H1 (cell line): Measurements from ENCODE around the gene COL1A1. TPM values are rescaled to one million over a fixed set of nuclear protein-coding genes. Genes with fewer than 3 reads are reported as not detected.
A peak's percentile ranks its signal among the peaks of the same experiment; 100 is the strongest.

Experiments
- CTCF ChIA-PET: fragments of 300-600 bp; sonication (Branson Sonifier 250); formaldehyde crosslinking; loops from one replicate; lab custom pipeline; 2021; ENCODE audit not compliant: partially characterized antibody; lab: Charles Lee
- POLR2A ChIA-PET: fragments of 300-600 bp; sonication (Branson Sonifier 250); formaldehyde crosslinking; loops from one replicate; lab custom pipeline; 2021; ENCODE audit warnings: inconsistent platforms; ENCODE audit not compliant: partially characterized antibody; lab: Charles Lee
- DNase-seq, 2 experiments: peaks; one replicate each; pipeline versions ENCODE4 v3.0.0 to v3.0.0-alpha.2; 2010 to 2022; ENCODE audit warnings: low spot score in 2 of 2, low read depth in 1 of 2, mixed read lengths in 1 of 2
- FAIRE-seq: peaks from 2 replicates; lab custom pipeline; 2011; peaks lifted over from hg19 to GRCh38; lab: Jason Lieb, UNC
- H2AFZ ChIP-seq: 2 replicates; pipeline ENCODE4 v1.8.1; 2012; ENCODE audit warnings: low read length, inconsistent platforms
- H2AK5ac ChIP-seq: 2 replicates; pipeline ENCODE4 v1.6.1; 2013; ENCODE audit warnings: low read depth, low read length
- H2BK120ac ChIP-seq: replicated peaks from 2 replicates; pipeline ENCODE3; 2013; ENCODE audit warnings: low read depth, low read length, inconsistent platforms
- H2BK12ac ChIP-seq: 2 replicates; pipeline ENCODE4 v1.6.1; 2013; ENCODE audit warnings: low read depth, low read length
- H2BK15ac ChIP-seq: 2 replicates; pipeline ENCODE4 v1.6.1; 2013; ENCODE audit warnings: low read length
- H2BK20ac ChIP-seq: 2 replicates; pipeline ENCODE4 v1.6.1; 2013; ENCODE audit warnings: low read length
- H2BK5ac ChIP-seq: 2 replicates; pipeline ENCODE4 v1.6.1; 2013; ENCODE audit warnings: low read depth, low read length
- H3K14ac ChIP-seq: 2 replicates; pipeline ENCODE4 v1.6.1; 2013; ENCODE audit warnings: inconsistent platforms; ENCODE audit not compliant: insufficient read length
- H3K18ac ChIP-seq: 2 replicates; pipeline ENCODE4 v1.6.1; 2013; ENCODE audit warnings: low read length; ENCODE audit errors: extremely low read depth
- H3K23ac ChIP-seq: 2 replicates; pipeline ENCODE4 v1.6.1; 2013; ENCODE audit warnings: inconsistent platforms; ENCODE audit not compliant: insufficient read length
- H3K23me2 ChIP-seq: 2 replicates; pipeline ENCODE4 v1.6.1; 2013; ENCODE audit warnings: low read depth, low read length
- H3K27ac ChIP-seq: 2 replicates; pipeline ENCODE4 v1.6.1; 2011; ENCODE audit warnings: low read depth, low read length, inconsistent platforms
- H3K27me3 ChIP-seq, 4 experiments: replicated peaks in 1 of 4; 1 replicate in 1 of 4; 2 replicates in 3 of 4; pipeline versions ENCODE4 v1.6.1 to v1.8.1; 2011 to 2013; ENCODE audit warnings: low read length in 3 of 4, mild to moderate bottlenecking in 3 of 4, inconsistent platforms in 2 of 4, mixed read lengths in 2 of 4, moderate library complexity in 1 of 4; ENCODE audit not compliant: control insufficient read depth in 3 of 4, insufficient read depth in 3 of 4; ENCODE audit errors: extremely low read depth in 1 of 4
- H3K36me3 ChIP-seq, 4 experiments: 2 replicates each; pipeline versions ENCODE4 v1.6.1 to v1.8.1; 2011 to 2013; ENCODE audit warnings: mild to moderate bottlenecking in 4 of 4, low read length in 3 of 4, moderate library complexity in 2 of 4, control low read depth in 1 of 4, inconsistent platforms in 1 of 4; ENCODE audit not compliant: insufficient read depth in 4 of 4, control insufficient read depth in 2 of 4
- H3K4ac ChIP-seq: replicated peaks from 2 replicates; pipeline ENCODE3; 2013; ENCODE audit warnings: low read length, low read depth, mixed read lengths, inconsistent platforms; ENCODE audit not compliant: insufficient read length
- H3K4me1 ChIP-seq, 4 experiments: replicated peaks in 1 of 4; 1 replicate in 1 of 4; 2 replicates in 3 of 4; pipeline versions ENCODE4 v1.6.1 to v1.8.1; 2011 to 2013; ENCODE audit warnings: low read length in 3 of 4, inconsistent platforms in 2 of 4, mixed read lengths in 1 of 4; ENCODE audit not compliant: insufficient read depth in 4 of 4, control insufficient read depth in 3 of 4
- H3K4me2 ChIP-seq, 2 experiments: 2 replicates each; pipeline versions ENCODE4 v1.6.1 to v1.8.1; 2011 to 2013; ENCODE audit warnings: low read depth in 2 of 2, low read length in 2 of 2, control low read depth in 1 of 2, inconsistent platforms in 1 of 2, mild to moderate bottlenecking in 1 of 2; ENCODE audit not compliant: insufficient read depth in 1 of 2
- H3K4me3 ChIP-seq, 4 experiments: fragments of 200-600, 300-600 bp in 1 of 4; sonication (generic), shearing (Covaris generic), sonication (Bioruptor Twin) in 1 of 4; 2 replicates each; pipeline versions ENCODE4 v1.5.1 to v1.8.1; 2011 to 2016; ENCODE audit warnings: low read length in 4 of 4, low read depth in 3 of 4, control low read depth in 2 of 4, inconsistent platforms in 2 of 4, mild to moderate bottlenecking in 2 of 4, mixed read lengths in 1 of 4, moderate library complexity in 1 of 4; ENCODE audit not compliant: insufficient read depth in 2 of 4; ENCODE audit errors: extremely low read depth in 1 of 4
- H3K56ac ChIP-seq: replicated peaks from 2 replicates; pipeline ENCODE3; 2013; ENCODE audit warnings: low read depth, mild to moderate bottlenecking, mixed read lengths, low read length, inconsistent platforms; ENCODE audit not compliant: insufficient read length
- H3K79me1 ChIP-seq: 2 replicates; pipeline ENCODE4 v1.6.1; 2013; ENCODE audit warnings: low read depth, low read length, control low read depth
- H3K79me2 ChIP-seq, 2 experiments: 2 replicates each; pipeline versions ENCODE4 v1.6.1 to v1.8.1; 2012 to 2013; ENCODE audit warnings: low read length in 2 of 2, mild to moderate bottlenecking in 2 of 2, inconsistent platforms in 1 of 2; ENCODE audit not compliant: insufficient read depth in 2 of 2, control insufficient read depth in 1 of 2
- H3K9ac ChIP-seq, 4 experiments: replicated peaks in 1 of 4; 1 replicate in 1 of 4; 2 replicates in 3 of 4; pipeline versions ENCODE4 v1.6.1 to v1.8.1; 2011 to 2013; ENCODE audit warnings: low read depth in 3 of 4, low read length in 3 of 4, control low read depth in 2 of 4, mild to moderate bottlenecking in 2 of 4, moderate library complexity in 2 of 4, inconsistent platforms in 1 of 4; ENCODE audit errors: extremely low read depth in 1 of 4
- H3K9me3 ChIP-seq, 2 experiments: 2 replicates each; pipeline versions ENCODE4 v1.6.1 to v1.8.1; 2012 to 2013; ENCODE audit warnings: mild to moderate bottlenecking in 2 of 2, moderate library complexity in 2 of 2, control low read depth in 1 of 2, inconsistent platforms in 1 of 2, low read depth in 1 of 2, low read length in 1 of 2, mixed read lengths in 1 of 2; ENCODE audit not compliant: insufficient read depth in 2 of 2
- H4K20me1 ChIP-seq, 2 experiments: replicated peaks in 1 of 2; 2 replicates each; pipeline versions ENCODE3 to v1.8.1; 2011 to 2013; ENCODE audit warnings: inconsistent platforms in 2 of 2, low read length in 2 of 2, mild to moderate bottlenecking in 1 of 2; ENCODE audit not compliant: insufficient read depth in 2 of 2, control insufficient read depth in 1 of 2
- H4K5ac ChIP-seq: 2 replicates; pipeline ENCODE4 v1.6.1; 2013; ENCODE audit warnings: low read length, low read depth, mixed read lengths, inconsistent platforms; ENCODE audit not compliant: insufficient read length
- H4K8ac ChIP-seq: 2 replicates; pipeline ENCODE4 v1.8.0; 2013; ENCODE audit warnings: mild to moderate bottlenecking, moderate library complexity, low read length, inconsistent platforms; ENCODE audit not compliant: insufficient read depth; ENCODE audit errors: extremely low read depth
- H4K91ac ChIP-seq: replicated peaks from 2 replicates; pipeline ENCODE3; 2013; ENCODE audit warnings: low read length, mixed read lengths, inconsistent platforms; ENCODE audit not compliant: insufficient read length
- CHD1 ChIP-seq: IDR thresholded peaks from 2 replicates; pipeline ENCODE4 v1.6.1; 2012; ENCODE audit warnings: low read depth, low read length, improper control_type of control experiment
- E2F6 ChIP-seq: IDR thresholded peaks from 2 replicates; pipeline ENCODE4 v1.6.1; 2012; ENCODE audit warnings: inconsistent platforms
- JUN ChIP-seq: IDR thresholded peaks from 2 replicates; pipeline ENCODE4 v1.6.1; 2011; ENCODE audit warnings: low read depth, mild to moderate bottlenecking, improper control_type of control experiment, low read length
- KDM4A ChIP-seq: IDR thresholded peaks from one replicate; pipeline ENCODE4 v1.7.1; 2012; ENCODE audit warnings: low read depth, mild to moderate bottlenecking, moderate library complexity, low read length, inconsistent platforms; ENCODE audit not compliant: severe bottlenecking
- KDM5A ChIP-seq: fragments of 200-600 bp; IDR thresholded peaks from 2 replicates; pipeline ENCODE4 v1.7.1; 2012; ENCODE audit warnings: mild to moderate bottlenecking, low read length, inconsistent platforms, mixed read lengths
- NANOG ChIP-seq: IDR thresholded peaks from 2 replicates; pipeline ENCODE4 v1.6.1; 2011; ENCODE audit warnings: low read length, low read depth, mild to moderate bottlenecking, inconsistent platforms; ENCODE audit not compliant: insufficient read depth, poor library complexity, severe bottlenecking
- SAP30 ChIP-seq: fragments of 300-600 bp; sonication (generic); IDR thresholded peaks from 2 replicates; pipeline ENCODE4 v1.7.1; 2012; ENCODE audit warnings: low read length, moderate library complexity, mild to moderate bottlenecking, inconsistent platforms; ENCODE audit not compliant: insufficient read depth, insufficient replicate concordance
- SRF ChIP-seq: IDR thresholded peaks from 2 replicates; pipeline ENCODE4 v1.6.1; 2011; ENCODE audit warnings: mild to moderate bottlenecking, low read depth, low read length, moderate library complexity
- ZNF274 ChIP-seq: IDR thresholded peaks from 2 replicates; pipeline ENCODE4 v1.7.0; 2012; ENCODE audit warnings: low read length, borderline replicate concordance; ENCODE audit errors: extremely low read depth
- WGBS, 2 experiments: shearing (Covaris generic) in 1 of 2; methylation state at CpG; one replicate each; pipeline versions ENCODE4 v1.1.6 to v1.1.7; 2013 to 2015; ENCODE audit warnings: low lambda C conversion rate in 2 of 2, mixed read lengths in 2 of 2, inconsistent platforms in 1 of 2, low coverage in 1 of 2, missing lambda C conversion rate in 1 of 2; ENCODE audit not compliant: insufficient replicate concordance in 2 of 2, insufficient coverage in 1 of 2, insufficient read length in 1 of 2; ENCODE audit errors: extremely low coverage in 1 of 2, missing lambda C conversion rate in 1 of 2; 5-methylcytosine and 5-hydroxymethylcytosine counted together
- polyA plus RNA-seq, 7 experiments: library from polyadenylated mRNA; depleted of rRNA in 3 of 7; stranded (reverse) in 5 of 7; unstranded in 2 of 7; fragments of >200 nt in 5 of 7; fragments of 200-250 nt in 2 of 7; gene quantifications; 1 replicate in 5 of 7; 2 replicates in 1 of 7; 4 replicates in 1 of 7; pipeline versions ENCODE4 v1.2.1 to v1.2.3, GENCODE V29; 2011 to 2013; ENCODE audit warnings: missing spikeins in 2 of 7, mixed read lengths in 2 of 7
- total RNA-seq: library from RNA; stranded (reverse); fragmentation: NEBNext Ultra II Directional; extraction: Animal tissue kit (Norgen Biotek cat#: 25700); gene quantifications from 2 replicates; pipeline ENCODE4 v1.2.1, GENCODE V29; 2021

Gene COL1A1
- total and polyA plus RNA-seq, 2 of the 8 experiments (the other 6 are each of a cell fraction or from before 2014, with no cell fraction given), result 14.1 to 80.4 TPM

- DNase-seq (no peak), FAIRE-seq (no peak)
- WGBS, 2 experiments, result 2% methylated on average over 25 of the region's 69 CpGs; no CpG with 5 or more reads in 1 of the 2 experiments
- Histone ChIP-seq H3K23ac (no peak within 1 kb of the TSS), H3K18ac (peak within 1 kb of the TSS; percentile 60), H2AFZ (0 out of 2 replicates have a peak within 1 kb of the TSS, but pooled peaks have one; percentile 1), H2BK120ac (peak within 1 kb of the TSS; percentile 69), H2BK12ac (peak within 1 kb of the TSS; percentile 98), H2BK5ac (peak within 1 kb of the TSS; percentile 93; the same call in 1 of the 2 replicates), H4K5ac (peak within 1 kb of the TSS; percentile 64), H3K9me3 (no peaks in the 10 kb centered on the region), H3K9ac (peak within 1 kb of the TSS in 1 of 4 experiments; percentile 39; a peak in 1 of 7 replicates), H3K79me2 (no peaks in the 10 kb centered on the region; a peak in 1 of 4 replicates), H4K20me1 (peaks cover 5 to 14% of the 10 kb centered on the region in 2 experiments), H3K4me2 (peak within 1 kb of the TSS; percentile 87 to 88), H2BK15ac (peak within 1 kb of the TSS; percentile 24; the same call in 1 of the 2 replicates), H2AK5ac (peak within 1 kb of the TSS; percentile 95; the same call in 1 of the 2 replicates), H2BK20ac (no peak within 1 kb of the TSS), H4K91ac (peak within 1 kb of the TSS; percentile 98), H3K27ac (no peak within 1 kb of the TSS), H3K27me3 (peaks cover 2 to 17% (median 15%) of the 10 kb centered on the region in 4 experiments; a peak in 6 of 7 replicates), H3K23me2 (peaks cover 30% of the 10 kb centered on the region), H3K4me3 (peak within 1 kb of the TSS; percentile 57 to 65 (median 62)), H4K8ac (peak within 1 kb of the TSS; percentile 83; the same call in 1 of the 2 replicates), H3K56ac (peak within 1 kb of the TSS; percentile 87), H3K36me3 (no peaks in the 10 kb centered on the region), H3K4me1 (peaks cover 0 to 34% (median 17%) of the 10 kb centered on the region in 4 experiments; a peak in 6 of 7 replicates), H3K14ac (peak within 1 kb of the TSS; percentile 57), H3K4ac (peak within 1 kb of the TSS; percentile 97), H3K79me1 (peaks cover 8% of the 10 kb centered on the region)
- POLR2A ChIA-PET, result interaction anchor here (0.6 to 2.6 kb wide), 7 partner anchors 11 to 1181 kb away, joined by 3 to 25 read pairs (median 4); no protein-coding TSS in a partner anchor
- CTCF ChIA-PET, result interaction anchor here (1.4 to 21.5 kb wide), 6 partner anchors 11 to 56 kb away, joined by 3 to 299 read pairs (median 53); partner anchors contain the start of genes SAMD14 and SGCA
- TF ChIP-seq SAP30 (no peak), JUN (no peak), SRF (no peak), CHD1 (no peak), NANOG (no peak), KDM5A (no peak), KDM4A (peak; percentile 48), E2F6 (no peak), ZNF274 (no peak)
Measured at GRCh38 chr17:50150354-50151040, 50.9 kb downstream of the COL1A1 start, which contains the start of gene PPP1R9B. TSS of gene PPP1R9B (minus strand) at chr17:50150677. CDS start at chr17:50150513, 164 bp downstream.
